Panc1 (cell line): ENCODE data around the gene SCARF2. TPM values are rescaled to one million over a fixed set of nuclear protein-coding genes. Genes with fewer than 3 reads are reported as not detected.

Source experiments
- ATAC-seq: fragments of 200-7000 bp; cut with Tn5 transposase; 2 replicates; pipeline ENCODE4 v1.9.1; 2020; ENCODE audit warnings: mild to moderate bottlenecking, moderate library complexity
- BruUV-seq: library from RNA; stranded (reverse); fragments of 400-500 nt; replicated peaks from 2 replicates; lab custom pipeline; 2021; lab: Mats Ljungman, UMichigan
- CTCF ChIA-PET: fragments of 300-600 bp; sonication (Branson Sonifier 250); formaldehyde crosslinking; loops from one replicate; lab custom pipeline; 2022; ENCODE audit warnings: antibody characterized with exemption; lab: Charles Lee
- POLR2A ChIA-PET: fragments of 300-600 bp; sonication (Branson Sonifier 250); formaldehyde crosslinking; loops from one replicate; lab custom pipeline; 2022; ENCODE audit warnings: antibody characterized with exemption; lab: Charles Lee
- DNase-seq: peaks from one replicate; pipeline ENCODE4 v3.0.0-alpha.2; 2010; ENCODE audit warnings: low read depth, low spot score
- H3K27ac ChIP-seq: 2 replicates; pipeline ENCODE4 v1.5.1; 2011; ENCODE audit warnings: mild to moderate bottlenecking, low read length, inconsistent platforms
- H3K27me3 ChIP-seq: fragments of 200-500 bp; sonication (Bioruptor generic); 2 replicates; pipeline ENCODE4 v1.6.0; 2014; ENCODE audit warnings: low read length, inconsistent platforms; ENCODE audit not compliant: control insufficient read depth, insufficient read depth
- H3K36me3 ChIP-seq: fragments of 200-500 bp; sonication (Bioruptor generic); 2 replicates; pipeline ENCODE4 v1.5.1; 2014; ENCODE audit warnings: inconsistent platforms, mild to moderate bottlenecking, low read length, moderate library complexity; ENCODE audit not compliant: control insufficient read depth, insufficient read depth
- H3K4me1 ChIP-seq: 2 replicates; pipeline ENCODE4 v1.5.1; 2011; ENCODE audit warnings: inconsistent platforms, mild to moderate bottlenecking, low read length, moderate library complexity; ENCODE audit not compliant: control insufficient read depth, insufficient read depth
- H3K4me3 ChIP-seq, 2 experiments: 2 replicates each; pipeline ENCODE4 v1.5.1; 2011 to 2012; ENCODE audit warnings: low read depth in 2 of 2, low read length in 2 of 2, mild to moderate bottlenecking in 2 of 2, inconsistent platforms in 1 of 2, moderate library complexity in 1 of 2
- H3K9me3 ChIP-seq: fragments of 200-500 bp; sonication (Bioruptor generic); 2 replicates; pipeline ENCODE4 v1.5.1; 2014; ENCODE audit warnings: low read depth, mild to moderate bottlenecking, inconsistent platforms, low read length, moderate library complexity; ENCODE audit not compliant: control insufficient read depth, insufficient read depth
- POLR2AphosphoS5 ChIP-seq: IDR thresholded peaks from 2 replicates; pipeline ENCODE4 v1.6.1; 2012; ENCODE audit warnings: mild to moderate bottlenecking, low read depth, low read length, moderate library complexity
- SIN3A ChIP-seq: IDR thresholded peaks from 2 replicates; pipeline ENCODE4 v1.6.1; 2012; ENCODE audit warnings: low read depth, mild to moderate bottlenecking, low read length, moderate library complexity, borderline replicate concordance; ENCODE audit not compliant: insufficient read depth
- TCF7L2 ChIP-seq: IDR thresholded peaks from 2 replicates; pipeline ENCODE4 v1.6.1; 2011; ENCODE audit warnings: mild to moderate bottlenecking, low read depth, low read length, inconsistent platforms
- in situ Hi-C: cut with HindIII; loops from 2 replicates; pipeline ENCODE4 v1.10.0; 2016; ENCODE audit warnings: low sequenced_read_pairs, low pct_unique_long_range_greater_than_20kb
- intact Hi-C: fragments of 100-400 bp; cut with micrococcal nuclease; formaldehyde crosslinking; loops from one replicate; pipeline ENCODE4 v1.10.0; 2022; ENCODE audit not compliant: unreplicated experiment
- total RNA-seq: library from RNA; stranded (reverse); gene quantifications from one replicate; pipeline ENCODE4 v1.2.1, GENCODE V29; 2021; ENCODE audit not compliant: unreplicated experiment
- TF ChIP-seq, protein P1 (sequence below), 2 experiments: IDR thresholded peaks; 2 replicates each; pipeline ENCODE4 v1.6.1; 2011 to 2012; ENCODE audit warnings: low read depth in 2 of 2, control low read depth in 1 of 2, low read length in 1 of 2, mild to moderate bottlenecking in 1 of 2, moderate library complexity in 1 of 2; ENCODE audit not compliant: insufficient read depth in 1 of 2
- TF ChIP-seq, protein P2 (sequence below): fragments of 450-650 bp; IDR thresholded peaks from 2 replicates; pipeline ENCODE4 v1.5.1; 2017; ENCODE audit warnings: mild to moderate bottlenecking

SCARF2 gene
- total RNA-seq, 1 experiment from 2014 or later, result 3.2 TPM

DNA sequence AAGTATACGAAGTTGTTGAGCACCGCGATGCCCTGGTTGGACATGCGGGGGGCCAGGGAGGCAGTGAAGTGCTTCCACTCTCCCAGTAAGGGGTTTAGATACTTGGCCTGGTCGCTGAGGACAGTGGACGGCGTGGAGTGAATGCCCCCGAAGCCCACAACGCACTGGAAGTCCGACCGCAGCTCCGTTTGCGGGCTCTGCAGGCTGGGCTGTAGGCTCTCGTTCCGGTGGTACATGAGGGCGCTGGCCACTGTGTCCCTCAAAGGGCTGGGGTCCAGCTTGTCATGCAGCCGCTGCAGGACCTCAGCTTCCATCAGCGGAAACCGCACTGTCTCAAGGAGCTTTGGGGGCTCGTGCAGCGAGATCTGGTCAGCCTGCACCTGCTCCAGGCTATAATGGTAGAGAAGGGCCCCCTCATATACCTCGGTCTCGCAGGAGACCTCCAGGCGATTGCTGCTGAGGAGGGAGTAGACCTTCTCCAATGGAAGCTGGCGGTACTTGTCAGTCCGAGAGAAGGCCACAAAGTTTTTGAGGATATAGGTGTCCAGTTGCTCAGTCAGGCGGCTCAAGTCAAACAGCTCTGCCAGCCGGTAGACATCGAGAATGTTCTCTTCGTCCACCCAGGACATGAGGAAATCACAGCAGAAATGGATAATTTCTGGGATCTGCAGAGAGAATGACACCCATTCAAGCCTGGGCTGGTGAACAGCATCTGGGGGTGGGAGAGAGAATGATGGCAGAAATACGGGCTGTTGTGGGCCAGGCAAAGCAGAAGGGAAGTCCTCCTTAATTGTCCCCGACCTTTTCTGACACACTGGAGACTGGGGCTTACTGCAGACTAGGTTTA, 27.5 kb upstream of the SCARF2 start:
- CTCF ChIA-PET, result no interaction called here
- TF ChIP-seq POLR2AphosphoS5, result no peak
- TF ChIP-seq, protein P1, sequence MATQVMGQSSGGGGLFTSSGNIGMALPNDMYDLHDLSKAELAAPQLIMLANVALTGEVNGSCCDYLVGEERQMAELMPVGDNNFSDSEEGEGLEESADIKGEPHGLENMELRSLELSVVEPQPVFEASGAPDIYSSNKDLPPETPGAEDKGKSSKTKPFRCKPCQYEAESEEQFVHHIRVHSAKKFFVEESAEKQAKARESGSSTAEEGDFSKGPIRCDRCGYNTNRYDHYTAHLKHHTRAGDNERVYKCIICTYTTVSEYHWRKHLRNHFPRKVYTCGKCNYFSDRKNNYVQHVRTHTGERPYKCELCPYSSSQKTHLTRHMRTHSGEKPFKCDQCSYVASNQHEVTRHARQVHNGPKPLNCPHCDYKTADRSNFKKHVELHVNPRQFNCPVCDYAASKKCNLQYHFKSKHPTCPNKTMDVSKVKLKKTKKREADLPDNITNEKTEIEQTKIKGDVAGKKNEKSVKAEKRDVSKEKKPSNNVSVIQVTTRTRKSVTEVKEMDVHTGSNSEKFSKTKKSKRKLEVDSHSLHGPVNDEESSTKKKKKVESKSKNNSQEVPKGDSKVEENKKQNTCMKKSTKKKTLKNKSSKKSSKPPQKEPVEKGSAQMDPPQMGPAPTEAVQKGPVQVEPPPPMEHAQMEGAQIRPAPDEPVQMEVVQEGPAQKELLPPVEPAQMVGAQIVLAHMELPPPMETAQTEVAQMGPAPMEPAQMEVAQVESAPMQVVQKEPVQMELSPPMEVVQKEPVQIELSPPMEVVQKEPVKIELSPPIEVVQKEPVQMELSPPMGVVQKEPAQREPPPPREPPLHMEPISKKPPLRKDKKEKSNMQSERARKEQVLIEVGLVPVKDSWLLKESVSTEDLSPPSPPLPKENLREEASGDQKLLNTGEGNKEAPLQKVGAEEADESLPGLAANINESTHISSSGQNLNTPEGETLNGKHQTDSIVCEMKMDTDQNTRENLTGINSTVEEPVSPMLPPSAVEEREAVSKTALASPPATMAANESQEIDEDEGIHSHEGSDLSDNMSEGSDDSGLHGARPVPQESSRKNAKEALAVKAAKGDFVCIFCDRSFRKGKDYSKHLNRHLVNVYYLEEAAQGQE (IDR thresholded peaks at IDR 0.05; ENCODE audit: insufficient read depth in 1 of 2, low read depth in 2 of 2, low read length in 1 of 2), result no peak
- no peak for TF ChIP-seq SIN3A
- no peak for TF ChIP-seq TCF7L2
- TF ChIP-seq, protein P2, sequence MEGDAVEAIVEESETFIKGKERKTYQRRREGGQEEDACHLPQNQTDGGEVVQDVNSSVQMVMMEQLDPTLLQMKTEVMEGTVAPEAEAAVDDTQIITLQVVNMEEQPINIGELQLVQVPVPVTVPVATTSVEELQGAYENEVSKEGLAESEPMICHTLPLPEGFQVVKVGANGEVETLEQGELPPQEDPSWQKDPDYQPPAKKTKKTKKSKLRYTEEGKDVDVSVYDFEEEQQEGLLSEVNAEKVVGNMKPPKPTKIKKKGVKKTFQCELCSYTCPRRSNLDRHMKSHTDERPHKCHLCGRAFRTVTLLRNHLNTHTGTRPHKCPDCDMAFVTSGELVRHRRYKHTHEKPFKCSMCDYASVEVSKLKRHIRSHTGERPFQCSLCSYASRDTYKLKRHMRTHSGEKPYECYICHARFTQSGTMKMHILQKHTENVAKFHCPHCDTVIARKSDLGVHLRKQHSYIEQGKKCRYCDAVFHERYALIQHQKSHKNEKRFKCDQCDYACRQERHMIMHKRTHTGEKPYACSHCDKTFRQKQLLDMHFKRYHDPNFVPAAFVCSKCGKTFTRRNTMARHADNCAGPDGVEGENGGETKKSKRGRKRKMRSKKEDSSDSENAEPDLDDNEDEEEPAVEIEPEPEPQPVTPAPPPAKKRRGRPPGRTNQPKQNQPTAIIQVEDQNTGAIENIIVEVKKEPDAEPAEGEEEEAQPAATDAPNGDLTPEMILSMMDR, result no peak
- DNase-seq (no peak), ATAC-seq (no peak)
- Histone ChIP-seq H3K4me3 (no peak overlapping the region), H3K27me3 (no peaks in the 10 kb centered on the region), H3K4me1 (no peaks in the 10 kb centered on the region), H3K9me3 (no peaks in the 10 kb centered on the region), H3K27ac (no peak overlapping the region), H3K36me3 (no peaks in the 10 kb centered on the region)
- intact Hi-C loops, result no loop called here
- in situ Hi-C loops, result no loop called here
- no TSS peak for BruUV-seq
- POLR2A ChIA-PET, result no interaction called here

DNA sequence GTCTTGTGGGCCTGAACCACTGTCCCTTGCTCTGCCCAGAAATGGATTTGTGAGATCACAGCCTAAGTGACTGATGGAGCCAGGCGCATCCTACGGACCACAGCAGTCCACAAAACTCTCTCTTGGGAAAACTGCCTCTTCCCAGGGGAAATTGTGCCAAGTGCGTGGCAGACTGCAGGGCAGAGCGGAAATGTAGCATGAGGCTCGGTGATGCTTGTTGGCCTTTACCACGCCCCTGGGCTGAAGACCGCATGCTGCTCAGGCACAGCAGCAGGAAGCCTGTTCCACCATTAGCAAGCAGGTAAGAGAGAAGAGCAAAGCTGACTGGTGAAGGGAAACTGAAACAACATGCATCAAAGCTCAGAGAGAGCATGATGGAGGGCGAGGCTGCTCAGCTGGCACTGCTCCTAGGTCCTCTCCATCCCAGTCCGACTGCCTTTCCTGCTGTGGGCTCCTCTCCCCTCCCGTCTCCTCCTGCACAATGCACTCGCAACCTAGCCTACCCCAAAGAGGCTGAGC, 26.5 kb upstream of the SCARF2 start:
- no TSS peak for BruUV-seq
- DNase-seq (no peak), ATAC-seq (no peak)
- Histone ChIP-seq H3K27ac (no peak overlapping the region), H3K4me1 (no peaks in the 10 kb centered on the region), H3K27me3 (no peaks in the 10 kb centered on the region), H3K9me3 (no peaks in the 10 kb centered on the region), H3K36me3 (no peaks in the 10 kb centered on the region), H3K4me3 (no peak overlapping the region)
- in situ Hi-C loops (no loop called here), intact Hi-C loops (no loop called here)
- TF ChIP-seq SIN3A (no peak), POLR2AphosphoS5 (no peak), TCF7L2 (no peak)
- TF ChIP-seq, protein P2, result no peak
- TF ChIP-seq, protein P1 (IDR thresholded peaks at IDR 0.05; ENCODE audit: insufficient read depth in 1 of 2, low read depth in 2 of 2, low read length in 1 of 2), result no peak
- ChIA-PET POLR2A (no interaction called here), CTCF (no interaction called here)
